Glutamatergic neuron (in vitro differentiated cells): ENCODE measurements around the gene GLMN. TPM values are rescaled to one million over a fixed set of nuclear protein-coding genes. Genes with fewer than 3 reads are reported as not detected.

ENCODE experiments used
- DNase-seq: peaks from one replicate; pipeline ENCODE4 v3.0.0; 2022
- H3K27ac Mint-ChIP-seq: one replicate; pipeline ENCODE4 v1.8.0; 2020; ENCODE audit warnings: mild to moderate bottlenecking, mixed read lengths, inconsistent platforms; ENCODE audit not compliant: unreplicated experiment
- H3K27me3 Mint-ChIP-seq: one replicate; pipeline ENCODE4 v1.8.0; 2020; ENCODE audit warnings: mild to moderate bottlenecking, moderate library complexity, mixed read lengths, inconsistent platforms; ENCODE audit not compliant: unreplicated experiment
- H3K36me3 Mint-ChIP-seq: one replicate; pipeline ENCODE4 v1.8.0; 2020; ENCODE audit warnings: mild to moderate bottlenecking, mixed read lengths, inconsistent platforms; ENCODE audit not compliant: unreplicated experiment
- H3K4me1 Mint-ChIP-seq: one replicate; pipeline ENCODE4 v1.8.0; 2020; ENCODE audit warnings: mild to moderate bottlenecking, low read depth, mixed read lengths, inconsistent platforms; ENCODE audit not compliant: unreplicated experiment
- H3K4me3 Mint-ChIP-seq: one replicate; pipeline ENCODE4 v1.8.0; 2020; ENCODE audit warnings: mild to moderate bottlenecking, mixed read lengths, inconsistent platforms; ENCODE audit not compliant: unreplicated experiment
- H3K9me3 Mint-ChIP-seq: one replicate; pipeline ENCODE4 v1.8.0; 2020; ENCODE audit warnings: mild to moderate bottlenecking, moderate library complexity, mixed read lengths, inconsistent platforms; ENCODE audit not compliant: unreplicated experiment
- total RNA-seq: library from RNA; stranded (reverse); fragmentation: NEBNext Ultra II Directional; extraction: Animal tissue kit (Norgen Biotek cat#: 25700); gene quantifications from one replicate; pipeline ENCODE4 v1.2.1, GENCODE V29; 2021; ENCODE audit not compliant: unreplicated experiment
- TF ChIP-seq, protein P1 (sequence below): fragments of 200-600 bp; sonication (generic); IDR thresholded peaks from one replicate; pipeline ENCODE4 v1.5.0; 2021; ENCODE audit not compliant: partially characterized antibody, unreplicated experiment

The GLMN gene
- total RNA-seq, 1 donor from 2014 or later, result 9.6 TPM

DNA sequence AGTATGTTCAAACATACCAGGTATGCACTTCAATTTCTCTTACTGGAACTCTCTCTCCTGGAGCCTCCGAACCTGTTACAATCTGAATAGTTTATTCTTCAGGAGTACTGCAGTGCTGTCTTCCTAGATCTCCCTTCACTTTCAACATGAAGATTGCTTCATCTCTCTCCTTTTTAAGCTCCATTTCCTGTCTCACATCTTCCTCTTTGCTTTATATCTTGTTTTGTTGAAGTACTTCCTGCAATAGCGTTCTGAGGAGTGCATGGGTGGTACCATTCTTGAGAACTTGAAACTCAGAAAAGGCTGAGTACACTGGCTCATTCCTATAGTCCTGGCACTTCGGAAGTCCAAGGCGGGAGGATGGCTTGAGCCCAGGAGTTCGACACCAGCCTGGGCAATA lies 96.8 kb downstream of the GLMN start:
- no peaks in the 10 kb centered on the region for H3K9me3 Mint-ChIP-seq
- no peaks in the 10 kb centered on the region for H3K36me3 Mint-ChIP-seq
- TF ChIP-seq, protein P1, sequence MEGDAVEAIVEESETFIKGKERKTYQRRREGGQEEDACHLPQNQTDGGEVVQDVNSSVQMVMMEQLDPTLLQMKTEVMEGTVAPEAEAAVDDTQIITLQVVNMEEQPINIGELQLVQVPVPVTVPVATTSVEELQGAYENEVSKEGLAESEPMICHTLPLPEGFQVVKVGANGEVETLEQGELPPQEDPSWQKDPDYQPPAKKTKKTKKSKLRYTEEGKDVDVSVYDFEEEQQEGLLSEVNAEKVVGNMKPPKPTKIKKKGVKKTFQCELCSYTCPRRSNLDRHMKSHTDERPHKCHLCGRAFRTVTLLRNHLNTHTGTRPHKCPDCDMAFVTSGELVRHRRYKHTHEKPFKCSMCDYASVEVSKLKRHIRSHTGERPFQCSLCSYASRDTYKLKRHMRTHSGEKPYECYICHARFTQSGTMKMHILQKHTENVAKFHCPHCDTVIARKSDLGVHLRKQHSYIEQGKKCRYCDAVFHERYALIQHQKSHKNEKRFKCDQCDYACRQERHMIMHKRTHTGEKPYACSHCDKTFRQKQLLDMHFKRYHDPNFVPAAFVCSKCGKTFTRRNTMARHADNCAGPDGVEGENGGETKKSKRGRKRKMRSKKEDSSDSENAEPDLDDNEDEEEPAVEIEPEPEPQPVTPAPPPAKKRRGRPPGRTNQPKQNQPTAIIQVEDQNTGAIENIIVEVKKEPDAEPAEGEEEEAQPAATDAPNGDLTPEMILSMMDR, result no peak

More for the DNA sequence above, 96.8 kb downstream of the GLMN start:
- no peak for DNase-seq
- Mint-ChIP-seq H3K4me1 (no peaks in the 10 kb centered on the region), H3K27ac (no peak overlapping the region), H3K4me3 (no peak overlapping the region), H3K27me3 (peaks cover 2% of the 10 kb centered on the region)

Other genes with a start within 250 kb of the GLMN start
- gene SETSIP, start 223.6 kb downstream of the GLMN start, total RNA-seq, result not detected
- 13.4 TPM for gene BTBD8, start 218.6 kb downstream of the GLMN start, total RNA-seq
- gene C1orf146, start 81.1 kb downstream of the GLMN start, total RNA-seq, result not detected
- gene RPAP2, start 72 bp upstream of the GLMN start, total RNA-seq, result 26.4 TPM
- gene GFI1, start 187.9 kb upstream of the GLMN start, total RNA-seq, result not detected